Left lung (tissue), 10 donors: Measurements from ENCODE around the gene PAPPA2. TPM values are rescaled to one million over a fixed set of nuclear protein-coding genes. Genes with fewer than 3 reads are reported as not detected.

Experiments used
- ATAC-seq: fragments of 200-7000 bp; cut with Tn5 transposase; one replicate; pipeline ENCODE4 v1.9.1; 2020; ENCODE audit warnings: moderate library complexity
- DNase-seq, 4 donors: peaks; one replicate each; pipeline ENCODE4 v3.0.0-alpha.2; 2013 to 2020
- H3K27ac ChIP-seq, 2 donors: fragments of 200-600 bp; sonication (generic) in 1 of 2; one replicate each; pipeline versions ENCODE4 v1.5.0 to v1.8.0; 2020 to 2021
- H3K27me3 ChIP-seq, 2 donors: fragments of 200-600 bp; sonication (generic) in 1 of 2; one replicate each; pipeline versions ENCODE4 v1.5.0 to v1.8.0; 2020 to 2021
- H3K36me3 ChIP-seq, 2 donors: fragments of 200-600 bp; sonication (generic) in 1 of 2; one replicate each; pipeline versions ENCODE4 v1.5.0 to v1.8.0; 2020 to 2021
- H3K4me1 ChIP-seq, 2 donors: fragments of 200-600 bp; one replicate each; pipeline ENCODE4 v1.8.0; 2021
- H3K4me3 ChIP-seq, 2 donors: fragments of 200-600 bp; sonication (generic) in 1 of 2; one replicate each; pipeline versions ENCODE4 v1.5.0 to v1.8.0; 2020 to 2021; ENCODE audit warnings: mild to moderate bottlenecking in 1 of 2
- H3K9me3 ChIP-seq, 2 donors: fragments of 200-600 bp; sonication (generic) in 1 of 2; one replicate each; pipeline versions ENCODE4 v1.5.0 to v1.8.0; 2020 to 2021
- intact Hi-C, 2 donors: fragments of 100-400 bp; cut with DNase I; formaldehyde crosslinking; loops; one replicate each; pipeline versions ENCODE4 v1.11.2 to v1.14.2; 2022
- polyA plus RNA-seq, 6 donors: library from polyadenylated mRNA; unstranded; fragments of 120-200 nt; gene quantifications; one replicate each; pipeline ENCODE4 v1.2.1, GENCODE V29; 2013; ENCODE audit not compliant: insufficient read length in 6 of 6
- total RNA-seq, 2 donors: library from RNA; stranded (reverse); fragmentation: NEBNext Ultra II Directional; extraction: Animal tissue kit (Norgen Biotek cat#: 25700); gene quantifications; one replicate each; pipeline ENCODE4 v1.2.1, GENCODE V29; 2021
- TF ChIP-seq, protein P1 (sequence below), 2 donors: fragments of 200-600 bp; sonication (generic) in 1 of 2; IDR thresholded peaks; one replicate each; pipeline versions ENCODE4 v1.5.0 to v1.8.0; 2021; ENCODE audit warnings: antibody characterized with exemption in 2 of 2
- donor health status: DM: no; HTN: yes; CAD: no.
- donor health status: DM: no; HTN: no; CAD: no.

PAPPA2 gene
- total and polyA plus RNA-seq, 8 donors = 0.09 to 0.68 (median 0.27) TPM

DNA sequence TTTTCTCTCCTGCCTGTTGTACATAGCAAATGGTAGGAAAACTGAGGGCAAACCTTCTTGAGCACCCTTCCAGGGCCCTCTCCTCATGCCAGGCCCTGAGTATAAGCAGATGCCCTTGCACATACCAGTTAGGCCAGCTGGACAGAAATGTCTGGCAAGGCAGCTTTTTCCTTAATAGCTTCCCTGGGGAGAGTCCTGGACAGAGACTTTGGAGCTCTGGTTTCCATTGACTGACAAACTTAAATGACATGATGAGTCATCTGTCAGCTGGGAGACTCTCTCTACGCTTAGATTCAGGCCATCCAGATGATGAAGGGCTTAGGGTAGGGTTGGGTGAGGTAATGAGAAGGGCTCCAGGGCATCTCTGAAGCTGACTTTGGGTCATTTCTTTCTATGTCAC lies 384.1 kb downstream of the PAPPA2 start:
- Histone ChIP-seq H3K36me3 (no peaks in the 10 kb centered on the region), H3K27me3 (no peaks in the 10 kb centered on the region), H3K4me3 (no peak overlapping the region), H3K4me1 (no peaks in the 10 kb centered on the region), H3K27ac (no peak overlapping the region), H3K9me3 (no peaks in the 10 kb centered on the region)
- intact Hi-C loops = loop anchor here in 1 of 2 donors (10.0 kb wide), 2 partner anchors 292 to 472 kb away; no protein-coding TSS in a partner anchor
- DNase-seq (no peak), ATAC-seq (no peak)
- TF ChIP-seq, protein P1, sequence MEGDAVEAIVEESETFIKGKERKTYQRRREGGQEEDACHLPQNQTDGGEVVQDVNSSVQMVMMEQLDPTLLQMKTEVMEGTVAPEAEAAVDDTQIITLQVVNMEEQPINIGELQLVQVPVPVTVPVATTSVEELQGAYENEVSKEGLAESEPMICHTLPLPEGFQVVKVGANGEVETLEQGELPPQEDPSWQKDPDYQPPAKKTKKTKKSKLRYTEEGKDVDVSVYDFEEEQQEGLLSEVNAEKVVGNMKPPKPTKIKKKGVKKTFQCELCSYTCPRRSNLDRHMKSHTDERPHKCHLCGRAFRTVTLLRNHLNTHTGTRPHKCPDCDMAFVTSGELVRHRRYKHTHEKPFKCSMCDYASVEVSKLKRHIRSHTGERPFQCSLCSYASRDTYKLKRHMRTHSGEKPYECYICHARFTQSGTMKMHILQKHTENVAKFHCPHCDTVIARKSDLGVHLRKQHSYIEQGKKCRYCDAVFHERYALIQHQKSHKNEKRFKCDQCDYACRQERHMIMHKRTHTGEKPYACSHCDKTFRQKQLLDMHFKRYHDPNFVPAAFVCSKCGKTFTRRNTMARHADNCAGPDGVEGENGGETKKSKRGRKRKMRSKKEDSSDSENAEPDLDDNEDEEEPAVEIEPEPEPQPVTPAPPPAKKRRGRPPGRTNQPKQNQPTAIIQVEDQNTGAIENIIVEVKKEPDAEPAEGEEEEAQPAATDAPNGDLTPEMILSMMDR (IDR thresholded peaks at IDR 0.05) = no peak

DNA sequence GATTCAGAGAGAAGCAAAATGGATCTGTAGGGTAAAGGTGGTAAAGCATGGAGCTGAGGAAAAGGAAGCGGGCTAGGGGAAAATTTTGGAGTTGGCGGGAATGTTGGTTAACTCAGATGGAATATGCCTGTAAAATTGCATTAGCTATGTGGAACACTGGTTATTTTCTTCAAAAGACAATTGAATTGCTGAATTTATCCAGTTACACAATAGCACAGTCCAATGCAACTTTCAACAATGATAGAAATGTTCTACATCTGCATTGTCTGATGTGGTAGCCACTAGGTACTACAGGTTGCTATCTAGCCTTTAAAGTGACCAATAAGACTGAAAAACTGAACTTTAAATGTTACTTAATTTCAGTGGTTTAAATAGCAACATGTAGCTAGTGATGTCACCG lies 386.3 kb downstream of the PAPPA2 start:
- H3K27ac ChIP-seq = no peak overlapping the region
- H3K4me3 ChIP-seq = no peak overlapping the region
- no peaks in the 10 kb centered on the region for H3K4me1 ChIP-seq
- intact Hi-C loops = loop anchor here in 1 of 2 donors (10.0 kb wide), 2 partner anchors 294 to 474 kb away; no protein-coding TSS in a partner anchor
- no peaks in the 10 kb centered on the region for H3K36me3 ChIP-seq
- DNase-seq = no peak
- H3K9me3 ChIP-seq = no peaks in the 10 kb centered on the region
- no peaks in the 10 kb centered on the region for H3K27me3 ChIP-seq
- ATAC-seq = no peak
- TF ChIP-seq, protein P1 (IDR thresholded peaks at IDR 0.05) = no peak

DNA sequence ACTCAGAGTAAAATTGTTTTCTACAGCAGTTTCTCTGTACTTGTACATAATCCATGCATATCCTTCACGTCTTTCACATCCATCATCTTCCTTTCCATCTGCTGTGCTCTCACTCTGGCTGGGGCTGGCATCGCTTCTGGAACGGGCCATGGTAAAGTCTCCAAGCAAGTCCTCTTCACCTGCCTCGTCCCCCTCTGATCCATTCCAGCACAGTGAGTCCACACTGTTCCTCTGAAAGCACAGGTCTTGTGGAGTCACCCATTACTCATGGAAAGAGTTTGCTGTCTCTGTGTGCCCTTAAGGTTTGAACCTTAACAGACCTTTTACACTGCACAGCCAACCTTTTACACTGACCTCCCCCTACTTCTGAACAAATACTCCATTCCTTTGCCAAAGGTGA lies 387.9 kb downstream of the PAPPA2 start:
- Histone ChIP-seq H3K27me3 (no peaks in the 10 kb centered on the region), H3K4me1 (no peaks in the 10 kb centered on the region), H3K36me3 (no peaks in the 10 kb centered on the region), H3K27ac (no peak overlapping the region), H3K9me3 (no peaks in the 10 kb centered on the region), H3K4me3 (no peak overlapping the region)
- intact Hi-C loops = no loop called here
- TF ChIP-seq, protein P1 (IDR thresholded peaks at IDR 0.05) = no peak
- ATAC-seq (no peak), DNase-seq (no peak)

DNA sequence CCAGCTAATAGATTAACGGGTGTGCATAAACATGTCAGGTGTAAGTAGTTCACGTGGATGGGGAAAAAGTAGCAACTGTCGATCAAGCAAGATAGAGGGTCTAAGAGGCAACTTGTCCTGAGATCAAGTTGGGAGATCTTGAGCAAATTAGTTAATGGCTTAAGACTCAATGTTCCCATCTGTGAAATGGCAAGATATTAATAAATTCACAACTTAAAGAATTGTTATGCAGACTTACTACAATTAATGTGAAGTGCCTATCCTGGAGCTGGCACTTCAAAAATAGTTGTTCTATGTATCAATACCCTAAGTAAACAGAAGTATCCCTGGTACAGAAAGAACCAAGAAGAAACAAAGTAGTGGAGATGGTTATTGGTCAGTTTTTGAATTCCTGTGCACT lies 389.1 kb downstream of the PAPPA2 start:
- no peak overlapping the region for H3K27ac ChIP-seq
- TF ChIP-seq, protein P1 (IDR thresholded peaks at IDR 0.05) = no peak
- no peaks in the 10 kb centered on the region for H3K4me1 ChIP-seq
- H3K9me3 ChIP-seq = no peaks in the 10 kb centered on the region
- H3K4me3 ChIP-seq = no peak overlapping the region
- intact Hi-C loops = no loop called here
- H3K27me3 ChIP-seq = no peaks in the 10 kb centered on the region
- no peaks in the 10 kb centered on the region for H3K36me3 ChIP-seq
- ATAC-seq (no peak), DNase-seq (no peak)

DNA sequence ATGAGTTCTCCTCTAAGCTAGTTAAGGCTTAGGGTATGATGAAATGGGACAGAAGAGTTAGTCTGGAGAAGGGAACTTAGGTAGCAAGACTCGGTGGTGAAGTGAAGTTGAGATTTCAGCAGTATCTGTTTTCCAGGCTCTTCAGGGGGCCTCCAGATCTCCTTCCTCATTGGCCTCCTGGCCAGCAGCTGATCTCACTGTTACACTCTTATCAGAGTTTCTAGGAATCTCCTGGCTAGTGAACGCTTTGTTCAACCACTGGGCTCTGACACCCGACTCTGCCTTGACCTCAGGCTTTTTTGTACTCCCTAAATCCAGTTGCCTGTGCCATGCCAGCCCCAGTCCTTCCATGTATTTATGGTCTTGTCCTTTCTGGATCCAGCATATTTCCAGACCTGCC lies 390.5 kb downstream of the PAPPA2 start:
- TF ChIP-seq, protein P1 (IDR thresholded peaks at IDR 0.05) = no peak
- Histone ChIP-seq H3K9me3 (no peaks in the 10 kb centered on the region), H3K27ac (no peak overlapping the region), H3K27me3 (no peaks in the 10 kb centered on the region), H3K4me1 (no peaks in the 10 kb centered on the region), H3K4me3 (no peak overlapping the region), H3K36me3 (no peaks in the 10 kb centered on the region)
- DNase-seq = no peak
- intact Hi-C loops = no loop called here
- no peak for ATAC-seq
